Kidney epithelial cell (primary cell): ENCODE data around the gene NMB. TPM values are rescaled to one million over a fixed set of nuclear protein-coding genes. Genes with fewer than 3 reads are reported as not detected.

ENCODE experiments used
- DNase-seq: peaks from one replicate; pipeline ENCODE4 v3.0.0-alpha.2; 2010; ENCODE audit warnings: low read depth
- H3K27me3 ChIP-seq: 2 replicates; pipeline ENCODE4 v1.6.0; 2011; ENCODE audit warnings: low read length; ENCODE audit not compliant: control insufficient read depth, insufficient read depth
- H3K36me3 ChIP-seq: 2 replicates; pipeline ENCODE4 v1.5.1; 2011; ENCODE audit warnings: low read length; ENCODE audit not compliant: control insufficient read depth, insufficient read depth
- H3K4me3 ChIP-seq: 2 replicates; pipeline ENCODE4 v1.5.1; 2011; ENCODE audit warnings: low read depth, mild to moderate bottlenecking, control low read depth, low read length
- CTCF ChIP-seq: IDR thresholded peaks from 2 replicates; pipeline ENCODE4 v1.5.1; 2011; ENCODE audit warnings: mild to moderate bottlenecking, moderate library complexity, low read length, control low read depth, inconsistent platforms; ENCODE audit not compliant: insufficient read depth, poor library complexity, severe bottlenecking
- total RNA-seq: library from RNA; depleted of rRNA; stranded (reverse); fragments of >200 nt; gene quantifications from 2 replicates; pipeline ENCODE4 v1.2.3, GENCODE V29; 2015

NMB gene
- total RNA-seq, 1 donor from 2014 or later = 6.3 TPM

DNA sequence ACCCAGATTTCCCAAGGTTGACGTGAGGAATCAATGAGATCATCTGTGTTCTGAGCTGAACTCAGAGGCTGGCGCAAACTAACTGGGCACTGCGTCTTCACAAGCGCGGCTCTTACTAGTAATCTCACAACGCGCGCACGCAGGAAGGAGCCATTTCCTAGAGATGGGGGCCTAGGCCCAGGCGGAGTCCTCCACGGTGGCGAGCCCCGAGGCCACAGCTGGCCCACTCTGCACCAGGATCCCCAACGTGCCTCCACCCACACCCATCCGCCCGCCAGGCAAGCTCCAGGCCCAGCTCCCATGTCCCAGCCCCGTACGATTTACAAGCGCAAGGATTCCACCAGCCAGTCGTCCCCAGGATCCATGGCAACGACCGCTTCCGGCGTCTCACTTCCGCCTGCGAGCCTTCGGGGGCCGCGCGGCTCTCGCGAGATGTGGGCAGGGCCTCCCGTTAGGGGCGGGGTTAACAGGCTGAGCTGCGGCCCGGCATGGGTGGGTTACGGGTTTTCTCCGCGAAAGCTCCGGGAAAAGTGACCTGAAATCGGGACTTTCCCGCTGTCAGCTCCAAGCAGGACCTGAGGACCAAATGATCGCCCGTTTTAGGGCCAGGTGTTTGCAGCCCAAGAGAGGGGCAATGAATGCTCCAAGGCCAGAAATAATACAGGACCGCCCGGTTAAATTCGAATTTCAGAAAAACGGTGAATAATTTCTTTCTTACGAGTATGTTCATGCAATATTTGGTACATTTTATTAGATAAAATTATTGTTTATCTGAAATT is 3.9 kb downstream of the NMB start, which contains the start of gene WDR73:
TSS of gene WDR73 (minus strand) at position 374 of the 779 bp plus-strand sequence. CDS start at position 365, 9 bp downstream.
- peaks cover 2% of the 10 kb centered on the region for H3K36me3 ChIP-seq
- no peaks in the 10 kb centered on the region for H3K27me3 ChIP-seq
- peak within 1 kb of the TSS; percentile 83 for H3K4me3 ChIP-seq
- peak; percentile 73 for DNase-seq
- no peak for TF ChIP-seq CTCF

GRCh38 chr15:84653584-84653909 is 4.5 kb downstream of the NMB start:
- TF ChIP-seq CTCF = no peak
- peak overlapping the region; percentile 83 for H3K4me3 ChIP-seq
- DNase-seq = no peak
- no peaks in the 10 kb centered on the region for H3K27me3 ChIP-seq
- peaks cover 3% of the 10 kb centered on the region for H3K36me3 ChIP-seq

DNA sequence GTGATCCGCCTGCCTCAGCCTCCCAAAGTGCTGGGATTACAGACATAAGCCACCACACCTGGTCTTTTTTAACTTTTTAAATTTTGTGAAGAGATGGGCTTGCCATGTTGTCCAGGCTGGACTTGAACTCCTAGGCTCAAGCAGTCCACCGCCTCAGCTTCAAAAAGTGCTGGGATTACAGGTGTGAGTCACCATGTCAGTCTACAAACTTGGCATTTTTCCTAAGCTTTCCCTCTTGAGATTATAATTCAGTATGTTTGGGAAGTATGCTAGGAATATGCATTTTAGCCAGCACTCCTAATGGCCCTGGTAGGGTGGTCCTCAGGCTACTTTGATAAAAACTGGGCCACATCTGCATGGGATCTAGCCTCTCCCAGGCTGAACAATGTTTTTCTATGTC is 8.3 kb downstream of the NMB start:
- H3K4me3 ChIP-seq = no peak overlapping the region
- peaks cover 4% of the 10 kb centered on the region for H3K36me3 ChIP-seq
- no peak for TF ChIP-seq CTCF
- DNase-seq = no peak
- H3K27me3 ChIP-seq = no peaks in the 10 kb centered on the region

GRCh38 chr15:84648539-84648938 is 9.5 kb downstream of the NMB start:
- H3K36me3 ChIP-seq = peaks cover 4% of the 10 kb centered on the region
- DNase-seq = no peak
- no peak overlapping the region for H3K4me3 ChIP-seq
- no peaks in the 10 kb centered on the region for H3K27me3 ChIP-seq
- TF ChIP-seq CTCF = no peak

DNA sequence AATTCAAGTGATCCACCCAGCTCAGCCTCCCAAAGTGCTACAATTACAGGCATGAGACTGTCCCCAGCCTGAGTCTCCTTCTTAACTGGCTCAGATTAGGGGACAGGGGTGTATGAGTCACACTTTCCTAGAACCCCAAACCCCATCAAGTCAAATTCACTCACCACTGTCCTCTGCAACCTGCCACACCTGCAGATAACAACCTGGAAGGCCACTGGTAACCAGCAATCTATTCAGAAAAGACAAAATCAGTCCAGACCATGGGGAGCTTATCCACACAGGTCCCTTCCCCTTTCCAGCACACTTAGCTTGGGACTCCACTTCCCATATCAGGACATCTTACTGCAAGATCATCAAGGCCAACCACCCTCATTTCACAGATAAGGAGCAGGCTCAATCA is 10.3 kb downstream of the NMB start:
- Histone ChIP-seq H3K4me3 (no peak overlapping the region), H3K36me3 (peaks cover 6% of the 10 kb centered on the region), H3K27me3 (no peaks in the 10 kb centered on the region)
- no peak for DNase-seq
- TF ChIP-seq CTCF = no peak

DNA sequence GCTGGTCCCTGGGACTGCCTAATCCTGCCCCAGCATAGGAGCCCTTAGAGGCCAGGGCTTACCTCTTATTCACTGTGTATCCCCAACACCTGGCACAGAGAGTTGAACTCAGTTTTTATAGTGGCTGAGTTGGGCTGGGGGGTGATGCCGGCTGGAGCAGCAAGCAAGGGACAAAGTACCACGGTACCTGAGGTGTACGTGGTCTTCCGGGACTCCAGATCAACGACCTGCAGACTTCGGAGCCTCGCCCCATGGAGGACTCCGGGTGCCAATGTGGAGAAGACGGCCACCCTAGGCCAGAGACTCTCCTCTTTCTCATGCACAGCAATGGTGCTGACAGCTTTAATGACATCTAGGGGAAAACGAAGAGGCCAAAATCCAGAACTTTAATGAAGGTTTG is 12.0 kb downstream of the NMB start:
- TF ChIP-seq CTCF = no peak
- DNase-seq = no peak

More for the DNA sequence above, 12.0 kb downstream of the NMB start:
- Histone ChIP-seq H3K4me3 (no peak overlapping the region), H3K27me3 (no peaks in the 10 kb centered on the region), H3K36me3 (peaks cover 6% of the 10 kb centered on the region)
